ENCODE data around the gene FARP2.

DNA sequence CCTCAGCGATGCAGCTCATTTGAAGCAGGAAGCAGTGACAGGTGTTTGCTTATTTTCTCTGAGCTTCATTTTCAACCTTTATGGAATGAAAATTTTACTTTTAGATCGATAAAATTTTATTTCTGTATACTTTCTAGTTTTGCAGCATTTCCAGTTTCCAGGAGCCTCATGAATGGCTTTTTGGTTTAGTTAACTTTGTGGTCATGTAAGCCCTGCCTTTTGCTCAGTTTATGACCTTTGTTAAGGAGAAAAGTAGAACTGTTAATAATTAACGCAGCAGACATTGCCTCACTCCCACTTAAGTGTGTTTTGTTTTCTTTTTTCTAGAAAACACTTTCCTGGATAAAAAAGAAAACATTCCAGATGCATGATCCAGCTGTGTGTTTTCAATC lies 4.4 kb upstream of the FARP2 start:
- no peak for TF ChIP-seq CTCF (IDR thresholded peaks at IDR 0.05 in 4 of 5, conservative IDR thresholded peaks at IDR 0.05 in 1 of 5)
- no peak for TF ChIP-seq POLR2A (IDR thresholded peaks at IDR 0.05)

Measured in gastrocnemius medialis (tissue), 4 donors.